GM19025 (cell line): ENCODE data around the gene TRAPPC3L.
A peak's percentile ranks its signal among the peaks of the same experiment; 100 is the strongest.

Experiments used
- ATAC-seq: cut with Tn5 transposase; IDR thresholded peaks from one replicate; pipeline ENCODE4 v1.9.1; 2021; ENCODE audit warnings: mild to moderate bottlenecking, low read depth, moderate library complexity; ENCODE audit not compliant: unreplicated experiment

Gene TRAPPC3L

GRCh38 chr6:116560130-116560529 is 14.6 kb upstream of the TRAPPC3L start:
- ATAC-seq: no peak

DNA sequence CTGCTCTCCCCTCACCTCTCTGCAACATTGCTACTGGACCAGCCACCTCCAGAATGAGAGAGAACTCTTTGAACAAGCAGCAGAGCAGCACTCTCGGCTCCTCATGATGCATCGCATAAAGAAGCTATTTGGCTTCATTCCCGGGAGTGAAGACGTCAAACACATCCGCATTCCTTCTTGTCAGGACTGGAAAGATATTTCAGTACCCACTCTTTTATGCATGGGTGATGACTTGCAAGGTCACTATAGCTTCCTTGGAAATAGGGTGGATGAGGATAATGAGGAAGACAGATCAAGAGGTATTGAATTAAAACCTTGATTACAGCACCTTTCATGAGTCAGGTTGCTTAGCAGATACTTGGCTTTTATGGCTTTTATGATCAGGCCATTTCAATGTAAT is 12.4 kb upstream of the TRAPPC3L start:
- no peak for ATAC-seq

DNA sequence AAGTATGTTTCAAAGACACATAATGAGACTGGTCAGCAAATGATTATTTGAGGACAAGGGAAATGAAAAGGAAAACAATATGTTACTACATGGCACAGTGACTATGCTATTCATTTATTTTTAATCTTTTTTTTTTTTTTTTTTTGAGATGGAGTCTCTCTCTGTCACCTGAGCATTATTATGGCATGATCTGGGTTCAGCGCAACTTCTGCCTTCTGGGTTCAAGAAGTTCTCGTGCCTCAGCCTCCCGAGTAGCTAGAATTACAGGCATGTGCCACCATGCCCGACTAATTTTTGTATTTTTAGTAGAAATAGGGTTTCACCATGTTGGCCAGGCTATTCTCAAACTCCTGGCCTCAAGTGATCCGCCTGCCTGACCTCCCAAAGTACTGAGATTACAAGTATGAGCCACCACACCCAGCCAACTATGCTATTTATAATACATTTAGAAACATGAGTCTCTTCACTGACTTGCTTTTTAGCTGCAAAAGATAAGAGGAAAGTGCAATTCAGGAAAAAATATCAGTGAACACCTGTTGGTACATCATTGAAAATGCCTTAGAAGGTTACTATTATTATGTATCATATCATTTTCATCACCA is 11.4 kb upstream of the TRAPPC3L start:
- no peak for ATAC-seq

- no peak for ATAC-seq
These were observed 10.6 kb upstream of the TRAPPC3L start for GRCh38 chr6:116556065-116556464.

DNA sequence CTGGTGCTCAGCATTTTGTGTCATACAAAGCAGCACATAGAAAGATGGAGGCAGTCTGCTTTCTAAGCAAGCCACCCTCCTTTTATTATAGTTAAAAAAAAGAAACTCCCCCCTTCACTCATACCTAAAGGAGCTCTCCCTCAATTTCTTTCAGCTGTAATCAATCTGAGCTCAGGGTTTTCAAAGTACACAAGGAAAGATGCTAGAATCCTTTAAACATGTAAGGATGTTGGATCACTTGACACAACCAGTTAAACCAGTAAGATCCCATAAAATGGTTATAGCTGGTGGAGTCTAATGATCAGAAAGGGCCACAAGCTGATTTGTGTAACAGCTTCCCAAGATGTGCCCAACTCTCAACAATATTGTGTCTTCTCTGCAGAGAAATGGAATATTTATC is 8.0 kb upstream of the TRAPPC3L start, which contains the start of gene CALHM4:
Gene CALHM4 (plus strand): TSS at position 301 of the 400 bp plus-strand sequence. CDS start 43 bp downstream, at position 344.
- no peak for ATAC-seq

GRCh38 chr6:116550796-116551195 is 5.3 kb upstream of the TRAPPC3L start:
- ATAC-seq: no peak

DNA sequence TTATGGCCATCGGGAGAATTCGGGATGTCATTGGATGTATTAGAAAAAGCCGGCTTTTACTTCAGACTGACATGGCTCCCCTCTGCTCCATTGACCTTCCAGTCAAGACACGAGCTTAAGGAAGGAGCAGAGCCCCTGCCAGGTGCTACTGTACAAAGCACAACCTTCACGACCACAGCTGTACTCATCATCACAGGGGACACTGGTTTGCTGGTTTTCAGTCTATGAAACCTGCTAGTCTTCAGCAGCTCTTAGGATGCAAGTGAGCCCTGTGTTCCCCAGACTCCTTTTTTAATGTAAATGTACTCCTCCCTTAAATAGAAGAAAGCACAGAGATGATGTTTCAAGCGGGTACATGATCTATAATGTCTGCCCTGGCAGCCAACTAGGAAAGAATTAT is 1.9 kb upstream of the TRAPPC3L start:
- ATAC-seq: no peak

GRCh38 chr6:116543149-116543548 is 2.3 kb downstream of the TRAPPC3L start:
- no peak for ATAC-seq

DNA sequence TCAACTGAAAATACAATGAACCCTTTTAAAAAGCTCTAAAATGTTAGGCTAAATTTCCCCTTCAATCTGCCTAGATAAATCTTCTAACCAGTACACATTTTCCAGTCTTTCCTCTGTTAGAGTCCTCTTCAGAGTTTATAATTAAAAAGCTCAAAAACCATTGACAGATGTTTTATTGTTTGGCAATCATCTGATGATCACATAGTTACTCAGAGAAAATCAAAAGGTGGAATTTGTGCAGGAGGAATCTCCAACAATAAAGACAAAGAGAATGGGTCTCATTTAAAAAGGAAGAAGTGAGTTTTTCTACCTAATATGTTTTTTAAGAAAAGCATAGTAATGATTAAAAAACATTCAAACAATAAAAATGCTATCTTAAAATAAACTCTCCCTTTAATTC is 3.1 kb downstream of the TRAPPC3L start:
- ATAC-seq: no peak

- no peak for ATAC-seq
These were observed 9.3 kb downstream of the TRAPPC3L start for GRCh38 chr6:116536216-116536621.

DNA sequence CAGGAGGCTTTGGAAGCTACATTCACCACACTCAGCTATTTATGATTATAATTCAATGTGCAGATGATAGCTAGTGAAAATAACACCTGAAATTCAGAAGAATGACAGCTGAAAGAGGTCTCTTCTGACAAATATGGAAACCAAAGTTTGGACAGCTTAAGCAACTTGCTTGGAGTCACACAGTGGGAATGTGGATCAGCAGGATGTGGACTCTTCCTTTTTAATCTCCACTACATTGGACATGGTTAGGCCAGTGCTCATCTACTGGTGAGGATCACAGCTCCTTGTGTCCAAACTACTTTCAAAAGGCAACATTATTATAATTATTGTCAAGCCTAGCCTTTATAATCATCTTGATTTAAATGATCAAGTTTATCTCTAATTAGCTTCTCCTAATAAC is 10.4 kb downstream of the TRAPPC3L start:
- no peak for ATAC-seq

DNA sequence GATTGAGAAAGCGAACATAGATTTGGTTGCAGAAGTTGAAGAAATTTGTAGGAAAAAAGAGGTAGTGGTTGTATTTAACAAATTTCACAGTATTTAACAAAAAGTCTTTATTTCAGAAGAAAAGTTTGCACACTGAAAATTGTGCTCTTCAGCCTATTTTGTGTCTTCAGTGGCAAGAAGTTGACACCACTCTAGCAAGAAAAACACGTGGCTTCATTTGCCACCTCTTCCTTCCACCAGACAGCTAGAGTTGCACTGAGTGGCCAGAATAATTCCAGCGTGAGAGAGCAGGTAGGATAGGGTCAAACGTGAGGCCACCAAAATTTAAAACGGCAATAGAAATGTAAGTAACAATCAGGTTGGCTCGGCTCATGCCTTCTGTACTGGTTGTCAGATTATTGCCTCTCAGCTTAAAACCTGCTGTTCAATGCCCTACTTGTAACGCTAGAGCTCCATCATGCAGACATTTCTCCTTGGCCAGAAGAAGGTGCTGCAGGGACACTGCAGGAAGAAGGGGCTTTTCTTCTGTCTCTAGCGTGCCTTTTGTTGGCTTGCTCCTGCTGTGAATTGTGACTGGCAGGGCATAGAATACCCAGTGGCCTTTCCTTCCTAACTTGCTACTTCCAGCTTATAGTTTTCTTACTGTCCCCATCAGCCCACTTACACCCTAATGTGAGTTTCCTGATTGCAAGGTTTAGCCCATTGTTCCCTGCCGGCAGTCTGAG is 12.1 kb downstream of the TRAPPC3L start:
- ATAC-seq: no peak

DNA sequence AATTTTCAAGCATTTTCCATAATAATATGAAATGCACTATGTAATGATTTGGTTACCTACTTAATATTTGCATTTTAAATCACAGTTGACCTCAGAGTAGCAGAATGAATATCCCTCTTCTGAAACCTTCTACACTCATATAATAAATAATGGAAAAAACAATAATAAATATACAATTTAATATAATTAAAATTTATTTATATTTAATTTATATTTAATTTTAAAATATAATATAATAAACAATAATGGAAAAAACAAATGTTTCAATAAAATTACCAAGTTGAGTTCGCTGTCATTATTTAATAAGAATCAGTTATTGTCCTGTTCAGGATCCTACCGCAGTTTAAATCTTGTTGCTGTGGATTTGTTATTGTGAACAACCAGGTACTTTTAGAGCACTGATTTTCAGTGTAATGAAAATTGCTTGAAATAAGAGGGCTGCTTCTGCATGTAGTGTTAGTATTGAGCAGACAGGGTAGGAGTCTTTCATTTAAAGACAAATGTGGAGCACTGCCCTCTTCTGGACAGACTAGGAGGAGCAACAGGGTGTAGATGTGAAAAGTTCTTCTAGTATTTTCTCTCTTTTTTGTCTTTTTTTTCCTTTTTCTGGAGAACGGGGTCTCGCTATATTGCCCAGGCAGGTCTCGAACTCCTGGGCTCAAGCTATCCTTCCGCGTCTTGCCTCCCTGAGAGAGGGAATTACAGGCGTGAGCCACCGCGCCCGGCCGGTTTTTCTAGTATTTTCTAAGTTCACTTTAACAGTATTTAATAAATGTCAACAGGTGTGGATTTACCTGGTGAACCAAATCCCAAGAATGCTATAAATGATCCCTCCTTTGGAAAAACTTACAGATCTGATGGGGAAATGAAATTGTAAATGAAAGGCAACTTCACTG is 13.6 kb downstream of the TRAPPC3L start:
- ATAC-seq: peak; percentile 73

DNA sequence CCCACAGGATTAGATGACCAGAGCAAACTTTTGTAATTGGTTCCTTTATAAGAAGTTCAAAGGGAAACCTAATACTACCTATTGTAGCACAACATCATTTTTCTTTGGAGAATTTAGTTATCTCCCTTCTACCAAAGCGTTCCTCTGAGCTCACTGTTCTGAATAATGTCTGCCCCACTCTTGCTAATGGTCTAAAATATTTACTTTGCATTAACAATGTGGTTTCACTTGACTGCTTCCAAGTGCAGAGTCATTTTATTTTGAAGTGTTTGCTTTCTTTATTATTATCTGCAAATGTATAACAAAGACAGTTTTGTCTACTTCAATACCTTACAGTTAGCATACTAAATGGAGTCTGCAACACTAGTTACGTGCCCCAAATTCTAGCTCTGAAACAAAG is 15.0 kb downstream of the TRAPPC3L start:
- ATAC-seq: no peak

- no peak for ATAC-seq
These were observed 15.8 kb downstream of the TRAPPC3L start for GRCh38 chr6:116529466-116530290.

- no peak for ATAC-seq
These were observed 16.7 kb downstream of the TRAPPC3L start for GRCh38 chr6:116528780-116529179.

DNA sequence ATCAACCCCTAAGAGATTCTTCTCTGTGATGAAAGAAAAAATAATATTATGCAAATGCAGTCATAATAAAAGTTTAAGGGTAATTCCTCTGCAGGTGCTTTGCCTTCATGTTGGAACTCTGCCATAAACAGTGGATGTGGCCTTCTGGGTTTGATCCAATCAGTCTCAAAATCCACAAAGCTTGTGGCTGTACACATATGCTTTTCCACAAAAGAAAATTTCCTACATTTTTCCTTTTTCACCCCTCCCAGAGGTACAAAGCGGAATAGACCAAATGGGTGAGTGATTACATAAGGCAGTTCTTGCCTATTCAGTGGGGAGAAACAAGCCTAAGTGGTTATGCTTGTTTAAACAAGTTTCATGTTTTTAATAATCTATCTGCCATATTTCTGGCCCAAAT is 17.4 kb downstream of the TRAPPC3L start:
- ATAC-seq: no peak

DNA sequence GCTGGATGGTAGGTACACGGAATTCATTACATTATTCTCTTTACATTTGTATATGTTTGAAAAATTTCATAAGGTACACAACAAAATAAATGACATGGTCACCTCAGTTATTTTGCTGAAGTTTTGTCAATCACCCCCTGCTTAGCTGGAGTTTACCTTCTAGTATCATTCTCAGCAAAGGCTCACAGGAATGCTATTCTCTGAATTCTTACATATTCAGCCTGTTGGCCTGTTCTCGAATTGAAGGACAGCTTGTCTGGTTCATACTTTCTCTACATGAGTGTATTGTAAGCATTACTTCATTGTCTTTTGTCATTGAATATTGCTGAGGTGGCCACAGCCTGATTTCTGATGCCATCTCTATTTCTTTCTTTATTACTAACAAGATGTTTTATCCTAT is 21.2 kb downstream of the TRAPPC3L start:
- no peak for ATAC-seq

- ATAC-seq: no peak
These were observed 22.6 kb downstream of the TRAPPC3L start for GRCh38 chr6:116522896-116523295.

- ATAC-seq: no peak
These were observed 26.7 kb downstream of the TRAPPC3L start for GRCh38 chr6:116518621-116519368.
